NCI-H1417 (cell line): ENCODE results near the gene KLF8.

Experiments
- DNase-seq, 3 experiments: peaks; one replicate each; lab custom pipeline; 2025; lab: John Stamatoyannopoulos, UW

Gene KLF8

DNA sequence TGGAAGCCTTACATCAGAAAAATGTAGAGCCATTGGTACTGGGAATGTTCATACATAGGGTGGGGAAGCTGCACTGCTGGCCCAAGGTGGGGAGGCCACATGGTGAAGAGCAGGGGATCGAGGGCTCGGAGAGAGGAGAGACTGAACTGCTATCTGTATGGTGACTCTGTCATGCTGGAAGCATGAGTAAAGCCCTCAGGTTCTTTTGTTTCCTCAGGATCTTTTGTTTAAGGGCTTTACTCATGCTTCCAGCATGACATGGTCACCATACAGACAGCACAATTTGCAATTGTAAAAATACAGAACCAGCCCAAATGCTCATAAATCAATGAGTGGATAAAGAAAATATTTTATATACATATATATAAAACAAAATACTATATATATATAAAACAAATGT, 78.4 kb downstream of the KLF8 start:
- DNase-seq: no peak

DNA sequence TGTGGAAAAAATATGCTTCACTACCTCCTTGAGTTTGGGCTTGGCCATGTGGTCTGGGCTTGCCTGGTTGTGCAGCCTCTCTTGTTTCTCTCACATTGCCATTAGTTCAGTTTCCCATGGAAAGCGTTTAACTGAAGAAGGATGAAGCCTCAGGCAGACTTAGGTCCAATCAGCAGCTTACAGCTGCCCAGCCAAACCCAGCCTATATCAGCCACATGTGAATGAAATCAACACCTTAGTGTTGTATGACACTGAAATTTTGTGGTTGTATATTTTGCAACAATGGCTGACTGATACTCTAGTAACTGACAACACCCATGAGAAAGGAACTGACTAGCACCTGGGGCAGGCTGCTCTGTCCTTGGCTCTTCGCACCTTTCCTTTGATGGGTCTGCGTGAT, 81.2 kb downstream of the KLF8 start:
- no peak for DNase-seq

DNA sequence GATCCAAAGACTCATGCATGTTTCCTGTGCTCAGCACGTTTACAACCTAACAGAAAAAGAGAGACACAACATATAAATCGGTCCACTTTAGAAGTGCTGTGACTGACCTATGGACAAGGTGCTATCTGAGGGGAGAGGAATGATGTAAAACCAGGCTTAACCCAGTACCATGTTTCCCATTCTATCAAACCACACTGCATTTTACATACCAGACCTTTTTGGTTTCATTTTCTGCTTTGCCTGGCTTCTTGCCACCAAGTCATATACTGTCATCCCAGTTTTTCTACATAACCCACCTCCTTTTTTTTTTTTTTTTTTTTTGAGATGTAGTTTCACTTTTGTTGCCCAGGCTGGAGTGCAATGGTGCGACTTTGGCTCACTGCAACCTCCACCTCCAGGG, 82.2 kb downstream of the KLF8 start:
- no peak for DNase-seq

DNA sequence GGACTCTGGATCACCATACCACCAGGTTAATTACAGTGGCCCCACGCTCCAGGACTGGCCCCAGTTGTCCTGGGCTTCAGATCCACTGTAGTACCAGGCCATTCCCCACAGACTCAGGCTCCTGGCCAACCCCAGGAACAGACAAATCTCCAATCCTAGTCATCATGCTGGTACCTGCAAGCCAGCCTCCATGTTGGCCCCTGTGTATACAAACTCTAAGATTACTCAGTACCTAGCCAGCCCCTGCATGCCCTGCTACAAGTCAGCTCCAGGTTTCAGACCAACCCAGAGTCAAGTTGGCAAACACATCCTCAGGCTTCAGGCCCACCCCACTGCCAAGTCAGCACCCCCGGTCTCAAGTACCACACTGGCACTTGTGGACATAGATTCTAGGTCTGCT, 85.9 kb downstream of the KLF8 start:
- DNase-seq: no peak

DNA sequence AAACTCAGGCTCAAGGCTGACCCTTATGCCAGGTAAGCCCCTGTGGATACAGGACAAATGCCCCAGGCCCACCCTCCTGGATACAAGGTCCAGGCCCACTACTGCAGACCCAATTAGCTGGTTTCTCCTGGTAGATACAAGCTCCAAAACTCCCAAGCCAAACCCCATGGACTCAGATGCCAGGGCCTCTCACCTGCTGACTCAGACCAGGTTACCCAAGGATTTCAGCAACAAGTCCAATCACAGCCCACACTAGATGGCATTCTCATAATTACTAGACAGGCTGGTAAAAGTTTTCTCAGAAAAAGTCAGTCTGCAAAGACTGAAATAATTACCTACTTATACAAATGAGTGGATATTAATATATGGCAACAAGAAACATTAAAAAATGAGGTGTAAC, 87.0 kb downstream of the KLF8 start:
- no peak for DNase-seq
